Neuron (in vitro differentiated cells): ENCODE data around the gene HAP1.

Experiments
- H2AFZ ChIP-seq: one replicate; pipeline ENCODE4 v1.6.1; 2013; ENCODE audit warnings: low read depth, mild to moderate bottlenecking, inconsistent platforms, low read length, moderate library complexity
- H3K27me3 ChIP-seq: one replicate; pipeline ENCODE4 v1.6.1; 2013; ENCODE audit warnings: low read length; ENCODE audit not compliant: insufficient read depth
- H3K36me3 ChIP-seq: one replicate; pipeline ENCODE4 v1.6.1; 2013; ENCODE audit warnings: low read length; ENCODE audit not compliant: insufficient read depth
- H3K4me1 ChIP-seq: one replicate; pipeline ENCODE4 v1.6.1; 2013; ENCODE audit warnings: low read length; ENCODE audit not compliant: insufficient read depth
- H3K4me3 ChIP-seq: 2 replicates; pipeline ENCODE4 v1.5.1; 2013; ENCODE audit warnings: mild to moderate bottlenecking, low read length, moderate library complexity
- H3K9me3 ChIP-seq: one replicate; pipeline ENCODE4 v1.6.1; 2013; ENCODE audit warnings: low read length

HAP1 gene

GRCh38 chr17:41772218-41772585 is 37.8 kb upstream of the HAP1 start:
- Histone ChIP-seq H2AFZ (no peak overlapping the region), H3K27me3 (no peaks in the 10 kb centered on the region), H3K4me3 (no peak overlapping the region), H3K36me3 (peaks cover 33% of the 10 kb centered on the region), H3K4me1 (peaks cover 21% of the 10 kb centered on the region), H3K9me3 (no peaks in the 10 kb centered on the region)

- H3K4me3 ChIP-seq, result no peak overlapping the region
- peaks cover 21% of the 10 kb centered on the region for H3K4me1 ChIP-seq
- H2AFZ ChIP-seq, result no peak overlapping the region
- H3K27me3 ChIP-seq, result no peaks in the 10 kb centered on the region
- no peaks in the 10 kb centered on the region for H3K9me3 ChIP-seq
- H3K36me3 ChIP-seq, result peaks cover 39% of the 10 kb centered on the region
Observed at GRCh38 chr17:41771389-41772206, 37.2 kb upstream of the HAP1 start.

- Histone ChIP-seq H3K9me3 (no peaks in the 10 kb centered on the region), H3K36me3 (peaks cover 39% of the 10 kb centered on the region), H3K27me3 (no peaks in the 10 kb centered on the region), H3K4me1 (peaks cover 8% of the 10 kb centered on the region), H2AFZ (no peak overlapping the region), H3K4me3 (no peak overlapping the region)
Observed at GRCh38 chr17:41769985-41770384, 35.5 kb upstream of the HAP1 start.

- H3K9me3 ChIP-seq, result no peaks in the 10 kb centered on the region
Observed at GRCh38 chr17:41769346-41769862, 35.0 kb upstream of the HAP1 start.

GRCh38 chr17:41768682-41769288 is 34.3 kb upstream of the HAP1 start:
- Histone ChIP-seq H3K4me1 (peaks cover 3% of the 10 kb centered on the region), H3K36me3 (peaks cover 48% of the 10 kb centered on the region), H3K9me3 (no peaks in the 10 kb centered on the region), H3K4me3 (no peak overlapping the region), H3K27me3 (no peaks in the 10 kb centered on the region), H2AFZ (no peak overlapping the region)

More at GRCh38 chr17:41769346-41769862, 35.0 kb upstream of the HAP1 start:
- H2AFZ ChIP-seq, result no peak overlapping the region
- H3K27me3 ChIP-seq, result no peaks in the 10 kb centered on the region
- H3K4me3 ChIP-seq, result no peak overlapping the region
- H3K4me1 ChIP-seq, result peaks cover 6% of the 10 kb centered on the region
- peaks cover 45% of the 10 kb centered on the region for H3K36me3 ChIP-seq

GRCh38 chr17:41767324-41768042 is 33.0 kb upstream of the HAP1 start:
- peaks cover 58% of the 10 kb centered on the region for H3K36me3 ChIP-seq
- H3K4me3 ChIP-seq, result no peak overlapping the region
- no peaks in the 10 kb centered on the region for H3K27me3 ChIP-seq
- H3K4me1 ChIP-seq, result no peaks in the 10 kb centered on the region
- H3K9me3 ChIP-seq, result no peaks in the 10 kb centered on the region
- H2AFZ ChIP-seq, result no peak overlapping the region

- Histone ChIP-seq H3K4me3 (no peak overlapping the region), H3K36me3 (peaks cover 58% of the 10 kb centered on the region), H3K4me1 (no peaks in the 10 kb centered on the region), H2AFZ (no peak overlapping the region), H3K27me3 (no peaks in the 10 kb centered on the region), H3K9me3 (no peaks in the 10 kb centered on the region)
Observed at GRCh38 chr17:41766135-41766534, 31.7 kb upstream of the HAP1 start.

- H3K36me3 ChIP-seq, result peaks cover 63% of the 10 kb centered on the region
- H3K9me3 ChIP-seq, result no peaks in the 10 kb centered on the region
- H2AFZ ChIP-seq, result no peak overlapping the region
- H3K27me3 ChIP-seq, result no peaks in the 10 kb centered on the region
- no peak overlapping the region for H3K4me3 ChIP-seq
- H3K4me1 ChIP-seq, result no peaks in the 10 kb centered on the region
Observed at GRCh38 chr17:41763327-41763726, 28.9 kb upstream of the HAP1 start.

GRCh38 chr17:41762841-41763240 is 28.4 kb upstream of the HAP1 start:
- no peak overlapping the region for H3K4me3 ChIP-seq
- H3K4me1 ChIP-seq, result no peaks in the 10 kb centered on the region
- no peaks in the 10 kb centered on the region for H3K27me3 ChIP-seq
- peaks cover 65% of the 10 kb centered on the region for H3K36me3 ChIP-seq
- H2AFZ ChIP-seq, result no peak overlapping the region
- no peaks in the 10 kb centered on the region for H3K9me3 ChIP-seq

- H3K36me3 ChIP-seq, result peaks cover 65% of the 10 kb centered on the region
- H3K9me3 ChIP-seq, result no peaks in the 10 kb centered on the region
- H3K4me3 ChIP-seq, result no peak overlapping the region
- H3K27me3 ChIP-seq, result no peaks in the 10 kb centered on the region
- no peaks in the 10 kb centered on the region for H3K4me1 ChIP-seq
- H2AFZ ChIP-seq, result no peak overlapping the region
Observed at GRCh38 chr17:41762391-41762790, 27.9 kb upstream of the HAP1 start.

GRCh38 chr17:41760878-41761277 is 26.4 kb upstream of the HAP1 start:
- Histone ChIP-seq H3K27me3 (no peaks in the 10 kb centered on the region), H3K4me1 (no peaks in the 10 kb centered on the region), H3K9me3 (no peaks in the 10 kb centered on the region), H3K4me3 (no peak overlapping the region), H3K36me3 (peaks cover 63% of the 10 kb centered on the region), H2AFZ (no peak overlapping the region)

GRCh38 chr17:41758601-41759000 is 24.2 kb upstream of the HAP1 start:
- no peak overlapping the region for H3K4me3 ChIP-seq
- H3K4me1 ChIP-seq, result no peaks in the 10 kb centered on the region
- H3K9me3 ChIP-seq, result no peaks in the 10 kb centered on the region
- peaks cover 72% of the 10 kb centered on the region for H3K36me3 ChIP-seq
- H3K27me3 ChIP-seq, result no peaks in the 10 kb centered on the region
- no peak overlapping the region for H2AFZ ChIP-seq

GRCh38 chr17:41754066-41754465 is 19.6 kb upstream of the HAP1 start:
- Histone ChIP-seq H2AFZ (no peak overlapping the region), H3K36me3 (peaks cover 42% of the 10 kb centered on the region)

More at GRCh38 chr17:41754066-41754465, 19.6 kb upstream of the HAP1 start:
- Histone ChIP-seq H3K4me1 (no peaks in the 10 kb centered on the region), H3K27me3 (no peaks in the 10 kb centered on the region), H3K4me3 (no peak overlapping the region), H3K9me3 (no peaks in the 10 kb centered on the region)
